H9 (cell line): Measurements from ENCODE around the gene CCDC57. TPM values are rescaled to one million over a fixed set of nuclear protein-coding genes. Genes with fewer than 3 reads are reported as not detected.

Experiments
- DNase-seq: peaks from one replicate; pipeline ENCODE4 v3.0.0-alpha.2; 2017
- H2AFZ ChIP-seq: one replicate; pipeline ENCODE4 v1.6.1; 2013; ENCODE audit warnings: mild to moderate bottlenecking, low read length, control low read depth, moderate library complexity
- H2AK5ac ChIP-seq: 2 replicates; pipeline ENCODE4 v1.6.1; 2013; ENCODE audit warnings: low read length, control low read depth, mixed read lengths; ENCODE audit not compliant: insufficient read length
- H2BK120ac ChIP-seq: one replicate; pipeline ENCODE4 v1.6.1; 2013; ENCODE audit warnings: low read depth, mild to moderate bottlenecking, low read length, control low read depth, inconsistent platforms; ENCODE audit not compliant: poor library complexity, severe bottlenecking
- H2BK12ac ChIP-seq: 2 replicates; pipeline ENCODE4 v1.6.1; 2013; ENCODE audit warnings: low read length, control low read depth, mixed read lengths, low read depth; ENCODE audit not compliant: insufficient read length
- H2BK15ac ChIP-seq: 2 replicates; pipeline ENCODE4 v1.6.1; 2013; ENCODE audit warnings: low read depth, low read length, control low read depth
- H2BK20ac ChIP-seq: one replicate; pipeline ENCODE4 v1.6.1; 2013; ENCODE audit warnings: low read depth, mild to moderate bottlenecking, low read length, control low read depth, inconsistent platforms; ENCODE audit not compliant: poor library complexity, severe bottlenecking
- H2BK5ac ChIP-seq: 2 replicates; pipeline ENCODE4 v1.6.1; 2013; ENCODE audit warnings: low read length, control low read depth, mixed read lengths; ENCODE audit not compliant: insufficient read length
- H3K14ac ChIP-seq: 2 replicates; pipeline ENCODE4 v1.6.1; 2013; ENCODE audit warnings: low read length, control low read depth; ENCODE audit not compliant: insufficient read depth
- H3K18ac ChIP-seq: 2 replicates; pipeline ENCODE4 v1.6.1; 2013; ENCODE audit warnings: low read depth, mild to moderate bottlenecking, mixed read lengths, low read length, control low read depth; ENCODE audit not compliant: insufficient read length
- H3K23ac ChIP-seq: 2 replicates; pipeline ENCODE4 v1.6.1; 2013; ENCODE audit warnings: low read length, control low read depth, mixed read lengths, low read depth; ENCODE audit not compliant: insufficient read length
- H3K23me2 ChIP-seq: 2 replicates; pipeline ENCODE4 v1.6.1; 2013; ENCODE audit warnings: low read depth, mild to moderate bottlenecking, mixed read lengths, low read length, control low read depth; ENCODE audit not compliant: insufficient read length, poor library complexity, severe bottlenecking
- H3K27ac ChIP-seq: 2 replicates; pipeline ENCODE4 v1.5.1; 2013; ENCODE audit warnings: low read length, control low read depth, mixed read lengths, low read depth; ENCODE audit not compliant: insufficient read length
- H3K27me3 ChIP-seq: 2 replicates; pipeline ENCODE4 v1.6.1; 2013; ENCODE audit warnings: low read length, control low read depth, inconsistent platforms; ENCODE audit not compliant: insufficient read depth
- H3K4ac ChIP-seq: 2 replicates; pipeline ENCODE4 v1.6.1; 2013; ENCODE audit warnings: low read depth, mild to moderate bottlenecking, control low read depth, inconsistent platforms, low read length, moderate library complexity
- H3K4me1 ChIP-seq: 2 replicates; pipeline ENCODE4 v1.6.1; 2013; ENCODE audit warnings: low read length, control low read depth, inconsistent platforms; ENCODE audit not compliant: insufficient read depth
- H3K4me2 ChIP-seq: 2 replicates; pipeline ENCODE4 v1.6.1; 2013; ENCODE audit warnings: low read length, control low read depth, mixed read lengths; ENCODE audit not compliant: insufficient read length, insufficient read depth
- H3K56ac ChIP-seq: 2 replicates; pipeline ENCODE4 v1.6.1; 2013; ENCODE audit warnings: low read depth, mild to moderate bottlenecking, mixed read lengths, low read length, control low read depth; ENCODE audit not compliant: insufficient read length
- H3K79me1 ChIP-seq: 2 replicates; pipeline ENCODE4 v1.6.1; 2013; ENCODE audit warnings: low read depth, mild to moderate bottlenecking, moderate library complexity, low read length, control low read depth, inconsistent platforms; ENCODE audit not compliant: insufficient read depth, poor library complexity, severe bottlenecking
- H3K79me2 ChIP-seq: 2 replicates; pipeline ENCODE4 v1.6.1; 2013; ENCODE audit warnings: low read length, control low read depth, inconsistent platforms; ENCODE audit not compliant: insufficient read depth
- H3K9ac ChIP-seq: 2 replicates; pipeline ENCODE4 v1.6.1; 2013; ENCODE audit warnings: low read length, control low read depth, mixed read lengths; ENCODE audit not compliant: insufficient read length; ENCODE audit errors: extremely low read depth
- H3K9me3 ChIP-seq: one replicate; pipeline ENCODE4 v1.6.1; 2013; ENCODE audit warnings: low read depth, low read length, inconsistent platforms; ENCODE audit not compliant: control insufficient read depth
- H3T11ph ChIP-seq: one replicate; pipeline ENCODE4 v1.6.1; 2013; ENCODE audit warnings: mild to moderate bottlenecking, low read length, control low read depth, inconsistent platforms
- H4K20me1 ChIP-seq: one replicate; pipeline ENCODE4 v1.6.1; 2013; ENCODE audit not compliant: control insufficient read depth, insufficient read length, insufficient read depth
- H4K5ac ChIP-seq: 2 replicates; pipeline ENCODE4 v1.6.1; 2013; ENCODE audit warnings: low read depth, mild to moderate bottlenecking, mixed read lengths, low read length, control low read depth; ENCODE audit not compliant: insufficient read length
- H4K8ac ChIP-seq: replicated peaks from 2 replicates; pipeline ENCODE4 v1.6.1; 2013; ENCODE audit warnings: low read length, control low read depth, mixed read lengths, low read depth; ENCODE audit not compliant: insufficient read length
- H4K91ac ChIP-seq: 2 replicates; pipeline ENCODE4 v1.6.1; 2013; ENCODE audit warnings: low read depth, mild to moderate bottlenecking, moderate library complexity, mixed read lengths, low read length, control low read depth; ENCODE audit not compliant: insufficient read length
- H3K27ac Mint-ChIP-seq, 3 experiments: 2 replicates in 2 of 3; 3 replicates in 1 of 3; pipeline ENCODE4 v1.8.0; 2020 to 2021; ENCODE audit warnings: mixed read lengths in 3 of 3, mild to moderate bottlenecking in 1 of 3, moderate library complexity in 1 of 3
- H3K27me3 Mint-ChIP-seq: 2 replicates; pipeline ENCODE4 v1.8.0; 2021; ENCODE audit warnings: low read depth, mild to moderate bottlenecking, moderate library complexity, mixed read lengths
- H3K36me3 Mint-ChIP-seq, 3 experiments: 2 replicates in 2 of 3; 3 replicates in 1 of 3; pipeline ENCODE4 v1.8.0; 2020 to 2021; ENCODE audit warnings: low read depth in 3 of 3, mixed read lengths in 3 of 3; ENCODE audit not compliant: insufficient read depth in 1 of 3
- H3K4me1 Mint-ChIP-seq, 2 experiments: 2 replicates each; pipeline ENCODE4 v1.8.0; 2020; ENCODE audit warnings: mixed read lengths in 2 of 2
- H3K4me3 Mint-ChIP-seq, 2 experiments: 2 replicates in 1 of 2; 3 replicates in 1 of 2; pipeline ENCODE4 v1.8.0; 2020 to 2021; ENCODE audit warnings: mild to moderate bottlenecking in 2 of 2, mixed read lengths in 2 of 2, moderate library complexity in 1 of 2
- H3K9me3 Mint-ChIP-seq, 2 experiments: 2 replicates in 1 of 2; 3 replicates in 1 of 2; pipeline ENCODE4 v1.8.0; 2020; ENCODE audit warnings: mild to moderate bottlenecking in 2 of 2, mixed read lengths in 2 of 2, moderate library complexity in 1 of 2
- WGBS: extraction: QIAGEN DNeasy Blood & Tissue Kit; methylation state at CpG from one replicate; pipeline ENCODE4 v1.1.7; 2013; ENCODE audit warnings: missing lambda C conversion rate, low lambda C conversion rate, mixed read lengths; ENCODE audit not compliant: insufficient read length; ENCODE audit errors: extremely low coverage; 5-methylcytosine and 5-hydroxymethylcytosine counted together
- total RNA-seq: library from RNA; stranded (reverse); gene quantifications from 2 replicates; pipeline ENCODE4 v1.2.1, GENCODE V29; 2021
- TF ChIP-seq, protein P1 (sequence below): fragments of 200-600 bp; sonication (generic); conservative IDR thresholded peaks from 3 replicates; pipeline ENCODE4 v1.8.0; 2021; ENCODE audit warnings: antibody characterized with exemption, mild to moderate bottlenecking

CCDC57 gene
- total RNA-seq, 1 experiment from 2014 or later = 11.0 TPM

DNA sequence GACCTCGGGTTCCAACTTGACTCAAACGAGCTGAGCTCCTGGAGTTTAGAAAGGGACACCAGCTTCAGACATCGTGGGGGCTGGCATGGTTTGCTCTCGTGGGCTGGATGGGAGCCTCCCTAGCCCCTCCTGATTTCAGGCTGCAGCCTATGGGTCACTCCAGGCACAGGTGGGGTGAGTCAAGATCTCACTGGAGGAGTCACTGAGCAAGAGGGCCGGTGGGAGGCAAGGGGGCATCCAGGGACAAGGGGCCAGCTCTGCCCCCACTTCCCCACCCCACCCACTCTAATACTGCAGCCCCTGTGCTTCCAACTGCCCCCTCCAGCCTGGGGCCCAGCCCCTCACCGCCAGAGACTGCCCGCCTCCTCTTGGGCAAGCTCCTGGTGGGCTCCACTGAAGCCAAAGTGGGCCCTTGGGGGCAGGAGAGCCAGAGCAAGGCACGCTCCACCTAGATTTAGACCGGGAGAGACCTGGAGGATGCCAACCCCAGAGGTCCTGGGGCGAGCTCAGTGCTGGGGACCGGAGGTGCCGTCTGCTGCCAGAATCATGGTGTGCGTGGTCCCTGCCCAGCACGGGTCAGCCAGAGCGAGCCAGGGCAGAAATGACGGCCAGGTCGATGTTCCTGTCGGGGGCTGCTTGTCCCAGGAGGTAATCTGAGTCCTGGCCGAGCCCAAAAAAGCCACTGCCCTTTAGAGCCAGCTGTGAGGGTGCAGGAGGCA is 22.6 kb upstream of the CCDC57 start:
- Histone ChIP-seq H2AK5ac (no peak overlapping the region), H2BK15ac (no peak overlapping the region), H2BK12ac (no peak overlapping the region), H2BK5ac (no peak overlapping the region), H3K9me3 (no peaks in the 10 kb centered on the region), H3K4me2 (no peak overlapping the region), H4K8ac (no peak overlapping the region), H3K23ac (no peak overlapping the region), H4K91ac (no peak overlapping the region), H4K20me1 (no peaks in the 10 kb centered on the region), H3T11ph (no peak overlapping the region), H3K9ac (no peak overlapping the region), H3K4me1 (no peaks in the 10 kb centered on the region), H2BK20ac (no peak overlapping the region), H3K56ac (no peak overlapping the region), H2AFZ (no peak overlapping the region), H3K14ac (no peak overlapping the region; the same call in 1 of the 2 replicates), H3K4ac (no peak overlapping the region), H3K79me1 (no peaks in the 10 kb centered on the region), H3K79me2 (no peaks in the 10 kb centered on the region), H4K5ac (no peak overlapping the region), H3K18ac (no peak overlapping the region), H2BK120ac (no peak overlapping the region), H3K27me3 (peaks cover 2% of the 10 kb centered on the region; the same call in 1 of the 2 replicates), H3K27ac (no peak overlapping the region), H3K23me2 (peaks cover 7% of the 10 kb centered on the region)
- no peaks in the 10 kb centered on the region for H3K9me3 Mint-ChIP-seq
- H3K27ac Mint-ChIP-seq = no peak overlapping the region
- peaks cover 2 to 17% of the 10 kb centered on the region in 2 experiments for H3K4me1 Mint-ChIP-seq
- TF ChIP-seq, protein P1, sequence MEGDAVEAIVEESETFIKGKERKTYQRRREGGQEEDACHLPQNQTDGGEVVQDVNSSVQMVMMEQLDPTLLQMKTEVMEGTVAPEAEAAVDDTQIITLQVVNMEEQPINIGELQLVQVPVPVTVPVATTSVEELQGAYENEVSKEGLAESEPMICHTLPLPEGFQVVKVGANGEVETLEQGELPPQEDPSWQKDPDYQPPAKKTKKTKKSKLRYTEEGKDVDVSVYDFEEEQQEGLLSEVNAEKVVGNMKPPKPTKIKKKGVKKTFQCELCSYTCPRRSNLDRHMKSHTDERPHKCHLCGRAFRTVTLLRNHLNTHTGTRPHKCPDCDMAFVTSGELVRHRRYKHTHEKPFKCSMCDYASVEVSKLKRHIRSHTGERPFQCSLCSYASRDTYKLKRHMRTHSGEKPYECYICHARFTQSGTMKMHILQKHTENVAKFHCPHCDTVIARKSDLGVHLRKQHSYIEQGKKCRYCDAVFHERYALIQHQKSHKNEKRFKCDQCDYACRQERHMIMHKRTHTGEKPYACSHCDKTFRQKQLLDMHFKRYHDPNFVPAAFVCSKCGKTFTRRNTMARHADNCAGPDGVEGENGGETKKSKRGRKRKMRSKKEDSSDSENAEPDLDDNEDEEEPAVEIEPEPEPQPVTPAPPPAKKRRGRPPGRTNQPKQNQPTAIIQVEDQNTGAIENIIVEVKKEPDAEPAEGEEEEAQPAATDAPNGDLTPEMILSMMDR = no peak
- no peak for DNase-seq
- WGBS = no CpG with 5 or more reads among the region's 19 CpGs
- peaks cover 3 to 5% (median 5%) of the 10 kb centered on the region in 3 experiments; a peak in 5 of 7 replicates for H3K36me3 Mint-ChIP-seq
- H3K27me3 Mint-ChIP-seq = peaks cover 13% of the 10 kb centered on the region
- no peak overlapping the region for H3K4me3 Mint-ChIP-seq
